GM12878 (cell line): Measurements from ENCODE around the gene CLDN19. TPM values are rescaled to one million over a fixed set of nuclear protein-coding genes. Genes with fewer than 3 reads are reported as not detected.

Source experiments
- ATAC-seq: fragments of 200-7000 bp; cut with Tn5 transposase; 3 replicates; pipeline ENCODE4 v1.9.1; 2020; ENCODE audit warnings: mild to moderate bottlenecking, moderate library complexity
- BruUV-seq: library from RNA; stranded (reverse); fragments of 400-500 nt; replicated peaks from 2 replicates; lab custom pipeline; 2021; lab: Mats Ljungman, UMichigan
- CTCF ChIA-PET: fragments of 300-600 bp; sonication (Branson Sonifier 250); formaldehyde crosslinking; extraction: SDS; loops from one replicate; lab custom pipeline; 2021; ENCODE audit warnings: inconsistent platforms; lab: Yijun Ruan, JAX
- POLR2A ChIA-PET: fragments of 350-600 bp; formaldehyde crosslinking; extraction: SDS; loops from one replicate; lab custom pipeline; 2021; ENCODE audit warnings: inconsistent platforms; lab: Charles Lee
- RAD21 ChIA-PET: fragments of 300-600 bp; sonication (Branson Sonifier 250); formaldehyde crosslinking; loops from one replicate; lab custom pipeline; 2023; ENCODE audit warnings: antibody characterized with exemption; ENCODE audit not compliant: unreplicated experiment; lab: Charles Lee
- SMC1A ChIA-PET: fragments of 300-600 bp; sonication (Branson Sonifier 250); formaldehyde crosslinking; loops from one replicate; lab custom pipeline; 2023; ENCODE audit not compliant: unreplicated experiment, uncharacterized antibody; lab: Charles Lee
- DNase-seq: peaks from one replicate; pipeline ENCODE4 v3.0.0-alpha.2; 2011; ENCODE audit warnings: low read depth, low spot score
- FAIRE-seq: peaks from 3 replicates; lab custom pipeline; 2011; peaks lifted over from hg19 to GRCh38; lab: Jason Lieb, UNC
- H2AFZ ChIP-seq: 2 replicates; pipeline ENCODE4 v1.6.0; 2011; ENCODE audit warnings: low read depth, low read length, control low read depth; ENCODE audit not compliant: control insufficient read depth
- H3K27ac ChIP-seq: 2 replicates; pipeline ENCODE4 v1.5.1; 2011; ENCODE audit warnings: control low read depth; ENCODE audit not compliant: control insufficient read depth, insufficient read depth
- H3K27me3 ChIP-seq, 2 experiments: replicated peaks in 1 of 2; 2 replicates each; pipeline versions ENCODE4 v1.6.0 to v1.6.1; 2011; ENCODE audit warnings: low read length in 1 of 2; ENCODE audit not compliant: control insufficient read depth in 2 of 2, insufficient read depth in 2 of 2
- H3K36me3 ChIP-seq, 2 experiments: 2 replicates each; pipeline ENCODE4 v1.5.1; 2011; ENCODE audit warnings: low read length in 1 of 2; ENCODE audit not compliant: control insufficient read depth in 2 of 2, insufficient read depth in 2 of 2
- H3K4me1 ChIP-seq: 2 replicates; pipeline ENCODE4 v1.6.1; 2011; ENCODE audit warnings: mild to moderate bottlenecking, low read length, moderate library complexity, mixed read lengths; ENCODE audit not compliant: control insufficient read depth, insufficient read depth
- H3K4me2 ChIP-seq: 2 replicates; pipeline ENCODE4 v1.6.0; 2011; ENCODE audit warnings: control low read depth; ENCODE audit not compliant: control insufficient read depth, insufficient read depth
- H3K4me3 ChIP-seq: fragments of 200-600 bp; sonication (generic); 2 replicates; pipeline ENCODE4 v1.5.1; 2016
- H3K79me2 ChIP-seq: 2 replicates; pipeline ENCODE4 v1.6.0; 2011; ENCODE audit warnings: low read length; ENCODE audit not compliant: control insufficient read depth, insufficient read depth
- H3K9ac ChIP-seq: 2 replicates; pipeline ENCODE4 v1.8.0; 2011; ENCODE audit warnings: low read length, control low read depth, mixed read lengths; ENCODE audit not compliant: control insufficient read depth, insufficient read depth
- H3K9me3 ChIP-seq: replicated peaks from 3 replicates; pipeline ENCODE4 v1.5.1; 2011; ENCODE audit warnings: mild to moderate bottlenecking, low read length; ENCODE audit not compliant: control insufficient read depth, insufficient read depth
- H4K20me1 ChIP-seq: 2 replicates; pipeline ENCODE4 v1.6.0; 2011; ENCODE audit not compliant: control insufficient read depth, insufficient read depth
- BHLHE40 ChIP-seq, 2 experiments: fragments of 450-650 bp in 1 of 2; IDR thresholded peaks; 2 replicates each; pipeline ENCODE4 v1.6.1; 2011 to 2017; ENCODE audit warnings: low read depth in 2 of 2, borderline replicate concordance in 1 of 2, improper control_type of control experiment in 1 of 2, low read length in 1 of 2, mild to moderate bottlenecking in 1 of 2
- CHD1 ChIP-seq: IDR thresholded peaks from 2 replicates; pipeline ENCODE4 v1.6.1; 2012; ENCODE audit warnings: low read depth, low read length, improper control_type of control experiment
- FOXM1 ChIP-seq: IDR thresholded peaks from 2 replicates; pipeline ENCODE4 v1.6.1; 2012; ENCODE audit warnings: low read depth, mild to moderate bottlenecking, inconsistent platforms, low read length, moderate library complexity
- MYB ChIP-seq: fragments of 150-350 bp; IDR thresholded peaks from 2 replicates; pipeline ENCODE4 v1.6.1; 2014; ENCODE audit warnings: mild to moderate bottlenecking, low read depth, low read length, borderline replicate concordance
- RBBP5 ChIP-seq: fragments of 200-600 bp; sonication (generic); conservative IDR thresholded peaks from 2 replicates; pipeline ENCODE4 v1.6.1; 2016
- SIN3A ChIP-seq: IDR thresholded peaks from 2 replicates; pipeline ENCODE4 v1.6.1; 2012; ENCODE audit warnings: low read depth, low read length, improper control_type of control experiment
- SMAD1 ChIP-seq: fragments of 450-650 bp; IDR thresholded peaks from 2 replicates; pipeline ENCODE4 v1.6.1; 2018; ENCODE audit warnings: mild to moderate bottlenecking, low read depth; ENCODE audit not compliant: partially characterized antibody
- SPI1 ChIP-seq: IDR thresholded peaks from 2 replicates; pipeline ENCODE4 v1.6.1; 2011; ENCODE audit warnings: low read depth, mild to moderate bottlenecking, low read length, moderate library complexity, borderline replicate concordance; ENCODE audit not compliant: insufficient read depth
- SREBF1 ChIP-seq: IDR thresholded peaks from 2 replicates; pipeline ENCODE4 v1.6.1; 2012; ENCODE audit warnings: mild to moderate bottlenecking, low read length
- WRNIP1 ChIP-seq: IDR thresholded peaks from 2 replicates; pipeline ENCODE4 v1.6.1; 2011; ENCODE audit warnings: low read depth, low read length, improper control_type of control experiment, borderline replicate concordance
- WGBS: methylation state at CpG from one replicate; pipeline ENCODE4 v1.1.6; 2016; ENCODE audit warnings: low lambda C conversion rate; ENCODE audit not compliant: insufficient replicate concordance, insufficient coverage; ENCODE audit errors: missing lambda C conversion rate; 5-methylcytosine and 5-hydroxymethylcytosine counted together
- in situ Hi-C: fragments of 300-500 bp; cut with MboI; formaldehyde crosslinking; loops from 9 replicates; pipeline ENCODE4 v1.14.3; 2018; ENCODE audit warnings: mixed read lengths
- intact Hi-C: fragments of 100-400 bp; cut with micrococcal nuclease; formaldehyde crosslinking; loops from one replicate; pipeline ENCODE4 v1.14.2; 2022; ENCODE audit not compliant: unreplicated experiment
- polyA plus RNA-seq, 11 experiments: library from polyadenylated mRNA; depleted of rRNA in 4 of 11; unstranded in 6 of 11; stranded (reverse) in 5 of 11; fragments of >200 nt; fragmentation: Nextera tagmentation in 4 of 11; fragmentation: Illumina TruSeq in 1 of 11; extraction: Ambion mirVana in 4 of 11; extraction: Trizol in 1 of 11; gene quantifications; 1 replicate in 1 of 11; 2 replicates in 10 of 11; pipeline versions ENCODE4 v1.2.1 to v1.2.3, GENCODE V29; 2011 to 2016; ENCODE audit warnings: inconsistent platforms in 2 of 11, missing spikeins in 2 of 11, low read depth in 1 of 11
- total RNA-seq, 4 experiments: library from RNA; depleted of rRNA in 3 of 4; stranded (reverse); fragments of >200 nt in 3 of 4; fragmentation: Illumina TruSeq in 1 of 4; extraction: Trizol in 1 of 4; gene quantifications; 2 replicates each; pipeline versions ENCODE4 v1.2.1 to v1.2.3, GENCODE V29; 2013 to 2021
- TF ChIP-seq, protein P1 (sequence below): fragments of 450-650 bp; IDR thresholded peaks from 2 replicates; pipeline ENCODE4 v1.6.1; 2018; ENCODE audit warnings: mild to moderate bottlenecking, low read depth, moderate library complexity; ENCODE audit not compliant: partially characterized antibody
- TF ChIP-seq, protein P2 (sequence below): fragments of 450-650 bp; IDR thresholded peaks from 2 replicates; pipeline ENCODE4 v1.6.1; 2017; ENCODE audit warnings: borderline replicate concordance
- TF ChIP-seq, protein P3 (sequence below): fragments of 450-650 bp; IDR thresholded peaks from 2 replicates; pipeline ENCODE4 v1.6.1; 2016; ENCODE audit warnings: mild to moderate bottlenecking, moderate library complexity, borderline replicate concordance

The CLDN19 gene
- total and polyA plus RNA-seq, 10 of the 15 experiments (the other 5 are each of a cell fraction or from before 2014, with no cell fraction given), result not detected

DNA sequence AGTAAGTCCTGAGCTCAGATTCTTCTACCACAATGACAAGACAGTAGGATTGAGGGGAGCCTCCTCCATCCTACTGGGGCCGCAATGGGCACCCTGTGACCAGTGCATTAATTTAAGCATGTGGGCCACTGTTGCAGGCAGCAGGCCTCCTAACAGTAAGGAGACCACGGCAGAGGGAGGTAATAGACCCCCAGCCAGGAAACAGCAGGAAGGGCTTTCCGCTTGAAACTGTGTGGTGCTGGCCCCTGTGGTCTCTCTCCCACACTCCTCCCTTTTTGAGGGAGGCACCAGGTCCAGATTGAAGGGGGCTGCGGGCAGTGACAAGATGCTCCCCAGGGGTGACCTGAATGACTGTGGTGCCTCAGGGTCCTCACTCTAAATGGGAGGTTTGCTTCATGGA, 1.7 kb upstream of the CLDN19 start:
- in situ Hi-C loops, result no loop called here
- SMC1A ChIA-PET, result no interaction called here

More for the DNA sequence above, 1.7 kb upstream of the CLDN19 start:
- intact Hi-C loops, result no loop called here
- H3K27me3 ChIP-seq, result no peaks in the 10 kb centered on the region
- no peak for ATAC-seq
- H3K9ac ChIP-seq, result no peak overlapping the region
- H3K36me3 ChIP-seq, result peaks cover 0 to 4% of the 10 kb centered on the region in 2 experiments; a peak in 2 of 4 replicates
- ChIA-PET CTCF (no interaction called here), POLR2A (no interaction called here), RAD21 (no interaction called here)
- no TSS peak for BruUV-seq
- FAIRE-seq, result no peak
- H3K4me1 ChIP-seq, result peaks cover 8% of the 10 kb centered on the region
- 47% methylated on average over 4 of the region's 4 CpGs for WGBS
- DNase-seq, result no peak
- no peaks in the 10 kb centered on the region for H3K9me3 ChIP-seq
- H4K20me1 ChIP-seq, result no peaks in the 10 kb centered on the region
- H3K4me2 ChIP-seq, result no peak overlapping the region
- H2AFZ ChIP-seq, result no peak overlapping the region
- TF ChIP-seq, protein P1, sequence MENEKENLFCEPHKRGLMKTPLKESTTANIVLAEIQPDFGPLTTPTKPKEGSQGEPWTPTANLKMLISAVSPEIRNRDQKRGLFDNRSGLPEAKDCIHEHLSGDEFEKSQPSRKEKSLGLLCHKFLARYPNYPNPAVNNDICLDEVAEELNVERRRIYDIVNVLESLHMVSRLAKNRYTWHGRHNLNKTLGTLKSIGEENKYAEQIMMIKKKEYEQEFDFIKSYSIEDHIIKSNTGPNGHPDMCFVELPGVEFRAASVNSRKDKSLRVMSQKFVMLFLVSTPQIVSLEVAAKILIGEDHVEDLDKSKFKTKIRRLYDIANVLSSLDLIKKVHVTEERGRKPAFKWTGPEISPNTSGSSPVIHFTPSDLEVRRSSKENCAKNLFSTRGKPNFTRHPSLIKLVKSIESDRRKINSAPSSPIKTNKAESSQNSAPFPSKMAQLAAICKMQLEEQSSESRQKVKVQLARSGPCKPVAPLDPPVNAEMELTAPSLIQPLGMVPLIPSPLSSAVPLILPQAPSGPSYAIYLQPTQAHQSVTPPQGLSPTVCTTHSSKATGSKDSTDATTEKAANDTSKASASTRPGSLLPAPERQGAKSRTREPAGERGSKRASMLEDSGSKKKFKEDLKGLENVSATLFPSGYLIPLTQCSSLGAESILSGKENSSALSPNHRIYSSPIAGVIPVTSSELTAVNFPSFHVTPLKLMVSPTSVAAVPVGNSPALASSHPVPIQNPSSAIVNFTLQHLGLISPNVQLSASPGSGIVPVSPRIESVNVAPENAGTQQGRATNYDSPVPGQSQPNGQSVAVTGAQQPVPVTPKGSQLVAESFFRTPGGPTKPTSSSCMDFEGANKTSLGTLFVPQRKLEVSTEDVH, result no peak
- TF ChIP-seq SIN3A (no peak), RBBP5 (no peak), BHLHE40 (IDR thresholded peaks at IDR 0.05; ENCODE audit: borderline replicate concordance in 1 of 2, low read depth in 2 of 2, low read length in 1 of 2) (no peak), CHD1 (no peak), FOXM1 (no peak), SREBF1 (no peak), SPI1 (no peak), SMAD1 (no peak), MYB (no peak), WRNIP1 (no peak)
- TF ChIP-seq, protein P2, sequence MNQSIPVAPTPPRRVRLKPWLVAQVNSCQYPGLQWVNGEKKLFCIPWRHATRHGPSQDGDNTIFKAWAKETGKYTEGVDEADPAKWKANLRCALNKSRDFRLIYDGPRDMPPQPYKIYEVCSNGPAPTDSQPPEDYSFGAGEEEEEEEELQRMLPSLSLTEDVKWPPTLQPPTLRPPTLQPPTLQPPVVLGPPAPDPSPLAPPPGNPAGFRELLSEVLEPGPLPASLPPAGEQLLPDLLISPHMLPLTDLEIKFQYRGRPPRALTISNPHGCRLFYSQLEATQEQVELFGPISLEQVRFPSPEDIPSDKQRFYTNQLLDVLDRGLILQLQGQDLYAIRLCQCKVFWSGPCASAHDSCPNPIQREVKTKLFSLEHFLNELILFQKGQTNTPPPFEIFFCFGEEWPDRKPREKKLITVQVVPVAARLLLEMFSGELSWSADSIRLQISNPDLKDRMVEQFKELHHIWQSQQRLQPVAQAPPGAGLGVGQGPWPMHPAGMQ, result no peak
- TF ChIP-seq, protein P3, sequence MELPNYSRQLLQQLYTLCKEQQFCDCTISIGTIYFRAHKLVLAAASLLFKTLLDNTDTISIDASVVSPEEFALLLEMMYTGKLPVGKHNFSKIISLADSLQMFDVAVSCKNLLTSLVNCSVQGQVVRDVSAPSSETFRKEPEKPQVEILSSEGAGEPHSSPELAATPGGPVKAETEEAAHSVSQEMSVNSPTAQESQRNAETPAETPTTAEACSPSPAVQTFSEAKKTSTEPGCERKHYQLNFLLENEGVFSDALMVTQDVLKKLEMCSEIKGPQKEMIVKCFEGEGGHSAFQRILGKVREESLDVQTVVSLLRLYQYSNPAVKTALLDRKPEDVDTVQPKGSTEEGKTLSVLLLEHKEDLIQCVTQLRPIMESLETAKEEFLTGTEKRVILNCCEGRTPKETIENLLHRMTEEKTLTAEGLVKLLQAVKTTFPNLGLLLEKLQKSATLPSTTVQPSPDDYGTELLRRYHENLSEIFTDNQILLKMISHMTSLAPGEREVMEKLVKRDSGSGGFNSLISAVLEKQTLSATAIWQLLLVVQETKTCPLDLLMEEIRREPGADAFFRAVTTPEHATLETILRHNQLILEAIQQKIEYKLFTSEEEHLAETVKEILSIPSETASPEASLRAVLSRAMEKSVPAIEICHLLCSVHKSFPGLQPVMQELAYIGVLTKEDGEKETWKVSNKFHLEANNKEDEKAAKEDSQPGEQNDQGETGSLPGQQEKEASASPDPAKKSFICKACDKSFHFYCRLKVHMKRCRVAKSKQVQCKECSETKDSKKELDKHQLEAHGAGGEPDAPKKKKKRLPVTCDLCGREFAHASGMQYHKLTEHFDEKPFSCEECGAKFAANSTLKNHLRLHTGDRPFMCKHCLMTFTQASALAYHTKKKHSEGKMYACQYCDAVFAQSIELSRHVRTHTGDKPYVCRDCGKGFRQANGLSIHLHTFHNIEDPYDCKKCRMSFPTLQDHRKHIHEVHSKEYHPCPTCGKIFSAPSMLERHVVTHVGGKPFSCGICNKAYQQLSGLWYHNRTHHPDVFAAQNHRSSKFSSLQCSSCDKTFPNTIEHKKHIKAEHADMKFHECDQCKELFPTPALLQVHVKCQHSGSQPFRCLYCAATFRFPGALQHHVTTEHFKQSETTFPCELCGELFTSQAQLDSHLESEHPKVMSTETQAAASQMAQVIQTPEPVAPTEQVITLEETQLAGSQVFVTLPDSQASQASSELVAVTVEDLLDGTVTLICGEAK, result no peak
- no peaks in the 10 kb centered on the region for H3K79me2 ChIP-seq
- H3K27ac ChIP-seq, result no peak overlapping the region
- H3K4me3 ChIP-seq, result no peak overlapping the region
